GM21737 (cell line): ENCODE measurements around the gene ADAMTSL3.
A peak's percentile ranks its signal among the peaks of the same experiment; 100 is the strongest.
"Not testable (repeated sequence)": the region's sequence is repeated elsewhere in the genome, so short reads cannot be mapped to it uniquely, and the experiment has no call there.

ENCODE experiments used
- ATAC-seq: cut with Tn5 transposase; IDR thresholded peaks from one replicate; pipeline ENCODE4 v1.9.1; 2021; ENCODE audit warnings: mild to moderate bottlenecking, moderate library complexity; ENCODE audit not compliant: unreplicated experiment

Gene ADAMTSL3

GRCh38 chr15:83961311-83961710, 307.4 kb downstream of the ADAMTSL3 start:
- ATAC-seq, result no peak

- not testable (repeated sequence) for ATAC-seq
Measured at GRCh38 chr15:83964967-83965366, 311.0 kb downstream of the ADAMTSL3 start.

GRCh38 chr15:83970295-83970890, 316.5 kb downstream of the ADAMTSL3 start:
- ATAC-seq, result no peak

- ATAC-seq, result no peak
Measured at GRCh38 chr15:83971992-83972391, 318.1 kb downstream of the ADAMTSL3 start.

- no peak for ATAC-seq
Measured at GRCh38 chr15:83973816-83974215, 319.9 kb downstream of the ADAMTSL3 start.

- ATAC-seq, result no peak
Measured at GRCh38 chr15:83977992-83978391, 324.1 kb downstream of the ADAMTSL3 start.

GRCh38 chr15:83978588-83978987, 324.7 kb downstream of the ADAMTSL3 start:
- ATAC-seq, result no peak

GRCh38 chr15:83980637-83981036, 326.7 kb downstream of the ADAMTSL3 start:
- ATAC-seq, result no peak

GRCh38 chr15:83982748-83983147, 328.8 kb downstream of the ADAMTSL3 start:
- ATAC-seq, result no peak

GRCh38 chr15:83983634-83984458, 329.9 kb downstream of the ADAMTSL3 start:
- ATAC-seq, result peak; percentile 77

- ATAC-seq, result no peak
Measured at GRCh38 chr15:83984601-83985000, 330.7 kb downstream of the ADAMTSL3 start.

GRCh38 chr15:83991163-83991562, 337.2 kb downstream of the ADAMTSL3 start:
- no peak for ATAC-seq

GRCh38 chr15:83992324-83993031, 338.6 kb downstream of the ADAMTSL3 start:
- no peak for ATAC-seq

GRCh38 chr15:83993591-83993990, 339.7 kb downstream of the ADAMTSL3 start:
- no peak for ATAC-seq

- no peak for ATAC-seq
Measured at GRCh38 chr15:83998486-83998885, 344.6 kb downstream of the ADAMTSL3 start.

GRCh38 chr15:83999396-84000135, 345.6 kb downstream of the ADAMTSL3 start:
- no peak for ATAC-seq

- no peak for ATAC-seq
Measured at GRCh38 chr15:84001037-84001436, 347.1 kb downstream of the ADAMTSL3 start.

- ATAC-seq, result no peak
Measured at GRCh38 chr15:84001655-84002054, 347.7 kb downstream of the ADAMTSL3 start.

- ATAC-seq, result no peak
Measured at GRCh38 chr15:84003791-84004503, 350.0 kb downstream of the ADAMTSL3 start.

GRCh38 chr15:84006421-84006820, 352.5 kb downstream of the ADAMTSL3 start:
- ATAC-seq, result no peak
